Small intestine (tissue), 7 donors: ENCODE data around the gene UBR4. TPM values are rescaled to one million over a fixed set of nuclear protein-coding genes. Genes with fewer than 3 reads are reported as not detected.
A peak's percentile ranks its signal among the peaks of the same experiment; 100 is the strongest.

ENCODE experiments used
- DNase-seq, 2 donors: peaks; one replicate each; pipeline versions ENCODE4 v3.0.0 to v3.0.0-alpha.2; 2013
- FAIRE-seq: peaks from 2 replicates; lab custom pipeline; 2012; peaks lifted over from hg19 to GRCh38; lab: Jason Lieb, UNC
- H3K27ac ChIP-seq, 3 donors: one replicate each; pipeline ENCODE4 v1.5.1; 2013; ENCODE audit warnings: low read length in 2 of 3, mild to moderate bottlenecking in 2 of 3, control low read depth in 1 of 3, inconsistent platforms in 1 of 3, low read depth in 1 of 3, moderate library complexity in 1 of 3
- H3K27me3 ChIP-seq, 3 donors: one replicate each; pipeline ENCODE4 v1.6.1; 2013; ENCODE audit warnings: low read length in 3 of 3, inconsistent platforms in 1 of 3; ENCODE audit not compliant: control insufficient read depth in 3 of 3, insufficient read depth in 3 of 3
- H3K36me3 ChIP-seq, 3 donors: one replicate each; pipeline ENCODE4 v1.6.1; 2013; ENCODE audit warnings: low read length in 3 of 3, inconsistent platforms in 1 of 3, low read depth in 1 of 3, mild to moderate bottlenecking in 1 of 3, moderate library complexity in 1 of 3; ENCODE audit not compliant: control insufficient read depth in 3 of 3, insufficient read depth in 2 of 3
- H3K4me1 ChIP-seq, 3 donors: one replicate each; pipeline ENCODE4 v1.6.1; 2013; ENCODE audit warnings: low read length in 2 of 3, inconsistent platforms in 1 of 3, low read depth in 1 of 3, mild to moderate bottlenecking in 1 of 3, moderate library complexity in 1 of 3; ENCODE audit not compliant: control insufficient read depth in 3 of 3, insufficient read depth in 2 of 3
- H3K4me3 ChIP-seq, 3 donors: one replicate each; pipeline ENCODE4 v1.5.1; 2013; ENCODE audit warnings: low read length in 3 of 3, control low read depth in 1 of 3, inconsistent platforms in 1 of 3, low read depth in 1 of 3, mild to moderate bottlenecking in 1 of 3, moderate library complexity in 1 of 3
- H3K9me3 ChIP-seq, 2 donors: one replicate each; pipeline ENCODE4 v1.6.1; 2013; ENCODE audit warnings: low read depth in 1 of 2, low read length in 1 of 2; ENCODE audit not compliant: control insufficient read depth in 2 of 2, insufficient read depth in 1 of 2
- WGBS, 3 donors: extraction: QIAGEN DNeasy Blood & Tissue Kit; methylation state at CpG; one replicate each; pipeline ENCODE4 v1.1.7; 2013; 5-methylcytosine and 5-hydroxymethylcytosine counted together
- polyA plus RNA-seq, 4 donors: library from polyadenylated mRNA; stranded (reverse) in 3 of 4; unstranded in 1 of 4; fragments of 200-250 nt in 3 of 4; fragments of 120-200 nt in 1 of 4; gene quantifications; one replicate each; pipeline versions ENCODE4 v1.2.1 to v1.2.3, GENCODE V29; 2013
- donor health status: healthy with polysubstance abuse.
- donor health status: control.
- donor health status: control.
- donor health status: Bipolar disorder and iron deficiency.
- donor health status: healthy.

Gene UBR4
- polyA plus RNA-seq, 4 donors: 85.9 to 275 (median 143) TPM

DNA sequence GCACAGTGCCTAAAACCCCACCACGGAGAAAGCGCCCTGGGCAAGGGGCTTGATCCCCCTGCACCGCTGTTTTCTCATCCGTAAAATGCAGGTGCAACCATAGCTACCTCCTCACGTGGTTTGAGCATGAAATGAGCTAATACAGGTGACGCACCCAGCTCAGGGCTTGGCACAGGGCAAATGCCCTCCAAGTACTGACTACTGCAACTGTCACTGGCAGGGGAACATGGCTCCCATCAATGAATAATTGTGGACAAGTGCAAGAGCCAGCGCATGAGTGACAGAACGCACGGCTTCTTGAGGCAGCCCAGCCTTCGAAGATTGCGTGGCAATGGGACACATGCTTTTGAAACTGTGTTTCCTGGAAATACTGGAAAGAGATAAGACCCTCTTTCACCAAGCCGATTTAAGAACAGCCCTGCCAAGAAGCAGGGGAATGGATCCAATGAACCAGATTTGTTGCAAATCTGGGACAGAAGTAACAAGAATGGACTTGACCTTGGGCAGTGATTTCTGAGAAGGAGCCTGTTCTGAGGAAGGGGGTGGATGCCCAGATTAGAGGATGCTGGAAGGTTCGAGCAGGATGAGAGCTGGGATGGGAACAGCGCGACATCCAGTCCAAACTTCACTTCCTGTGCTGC lies 160.8 kb downstream of the UBR4 start:
- WGBS, 3 donors: 69 to 76% (median 70%) methylated on average over 15 of the region's 15 CpGs
- Histone ChIP-seq H3K4me3 (no peak overlapping the region), H3K9me3 (no peaks in the 10 kb centered on the region), H3K27me3 (peaks cover 0 to 17% (median 2%) of the 10 kb centered on the region in 3 donors), H3K27ac (no peak overlapping the region), H3K4me1 (no peaks in the 10 kb centered on the region), H3K36me3 (no peaks in the 10 kb centered on the region)
- DNase-seq: no peak
- no peak for FAIRE-seq

DNA sequence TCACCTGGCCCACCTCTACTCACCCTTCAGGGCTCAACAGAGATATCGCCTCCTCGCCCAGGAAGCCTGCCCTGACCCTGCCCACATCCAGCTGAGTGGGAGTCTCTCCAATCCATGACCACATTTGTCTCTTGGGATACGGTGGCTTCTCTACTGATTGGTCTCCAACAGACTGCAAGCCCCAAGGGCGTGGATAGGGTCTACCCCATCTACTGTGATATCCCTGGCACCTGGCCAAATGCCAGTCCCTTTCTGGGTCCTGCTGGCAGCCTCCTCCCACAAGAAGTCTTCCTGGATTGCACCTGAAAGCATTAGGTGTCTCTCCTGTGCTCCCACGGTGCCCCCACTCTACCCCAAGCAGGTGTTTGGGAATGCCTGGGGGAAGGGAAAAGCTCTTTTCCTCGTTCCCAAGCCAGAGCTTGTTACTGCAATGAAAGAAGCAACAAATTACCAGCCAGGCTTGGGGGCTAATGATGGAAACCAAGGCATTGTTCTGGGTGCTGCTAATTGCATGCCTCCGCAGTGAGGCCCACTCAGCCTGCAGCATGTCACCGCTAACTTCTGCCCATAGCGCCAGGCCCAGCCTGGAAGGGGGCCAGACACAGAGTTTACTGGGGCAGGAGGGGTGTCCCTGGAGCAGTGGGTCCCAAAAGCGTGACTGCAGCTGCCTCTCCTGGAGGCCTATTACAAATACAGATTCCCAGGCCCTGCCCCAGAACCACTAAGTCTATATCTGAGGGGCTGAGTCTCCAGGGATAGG lies 162.9 kb downstream of the UBR4 start:
- Histone ChIP-seq H3K4me3 (no peak overlapping the region), H3K4me1 (no peaks in the 10 kb centered on the region), H3K9me3 (no peaks in the 10 kb centered on the region), H3K27me3 (peaks cover 0 to 9% (median 6%) of the 10 kb centered on the region in 3 donors), H3K27ac (no peak overlapping the region), H3K36me3 (no peaks in the 10 kb centered on the region)
- WGBS, 3 donors: 84 to 92% (median 90%) methylated on average over 10 of the region's 10 CpGs
- no peak for DNase-seq
- FAIRE-seq: no peak

DNA sequence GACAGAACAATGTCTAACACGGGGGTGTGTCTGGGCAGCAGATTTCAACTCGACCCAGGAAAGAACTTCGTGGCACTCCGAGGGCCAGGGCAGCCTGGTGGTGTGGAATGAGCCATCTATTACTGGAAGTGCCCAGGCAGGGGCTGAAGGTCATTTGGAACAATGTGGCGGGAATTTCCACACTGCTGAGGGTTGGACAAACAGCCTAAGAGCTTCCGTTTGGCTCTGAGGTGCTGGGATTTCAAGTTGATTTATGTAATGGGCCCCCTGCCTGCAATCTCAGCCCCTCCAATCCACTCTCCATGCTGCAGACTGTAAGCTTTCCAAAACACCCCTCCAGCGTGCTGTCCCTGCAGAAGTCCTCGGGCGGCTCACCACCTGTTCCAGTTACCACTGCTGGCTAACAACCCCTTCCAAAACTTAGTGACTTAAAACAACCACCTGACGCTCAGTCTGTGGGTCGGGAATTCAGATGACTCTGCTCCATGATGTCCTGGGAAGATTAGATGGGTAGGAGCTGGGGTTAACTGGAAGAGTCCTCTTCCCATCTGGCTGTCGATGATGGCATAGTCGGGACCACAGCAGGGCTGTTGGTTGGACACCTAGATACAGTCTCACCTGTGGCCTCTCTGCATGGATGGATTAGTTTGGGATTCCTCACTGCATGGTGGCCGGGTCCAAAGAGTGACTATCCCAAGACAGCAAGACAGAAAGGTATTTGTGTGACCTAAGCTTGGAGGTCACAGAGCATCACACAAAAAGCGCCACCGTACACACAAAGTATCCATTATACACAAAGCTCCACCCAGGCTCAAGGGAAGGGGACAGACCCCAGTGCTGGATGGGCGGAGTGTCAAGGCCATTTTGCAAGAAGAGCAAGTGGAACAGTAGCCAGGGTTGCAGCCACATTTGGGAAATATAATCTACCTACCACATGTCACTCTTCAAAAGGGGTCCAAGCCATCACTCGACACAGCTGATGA lies 163.9 kb downstream of the UBR4 start:
- Histone ChIP-seq H3K4me3 (no peak overlapping the region), H3K27me3 (peaks cover 0 to 9% (median 3%) of the 10 kb centered on the region in 3 donors), H3K4me1 (no peaks in the 10 kb centered on the region), H3K36me3 (no peaks in the 10 kb centered on the region), H3K27ac (no peak overlapping the region), H3K9me3 (no peaks in the 10 kb centered on the region)
- FAIRE-seq (no peak), DNase-seq (peak in 1 of 2 donors; percentile 34)
- WGBS, 3 donors: 59 to 72% (median 59%) methylated on average over 18 of the region's 18 CpGs

DNA sequence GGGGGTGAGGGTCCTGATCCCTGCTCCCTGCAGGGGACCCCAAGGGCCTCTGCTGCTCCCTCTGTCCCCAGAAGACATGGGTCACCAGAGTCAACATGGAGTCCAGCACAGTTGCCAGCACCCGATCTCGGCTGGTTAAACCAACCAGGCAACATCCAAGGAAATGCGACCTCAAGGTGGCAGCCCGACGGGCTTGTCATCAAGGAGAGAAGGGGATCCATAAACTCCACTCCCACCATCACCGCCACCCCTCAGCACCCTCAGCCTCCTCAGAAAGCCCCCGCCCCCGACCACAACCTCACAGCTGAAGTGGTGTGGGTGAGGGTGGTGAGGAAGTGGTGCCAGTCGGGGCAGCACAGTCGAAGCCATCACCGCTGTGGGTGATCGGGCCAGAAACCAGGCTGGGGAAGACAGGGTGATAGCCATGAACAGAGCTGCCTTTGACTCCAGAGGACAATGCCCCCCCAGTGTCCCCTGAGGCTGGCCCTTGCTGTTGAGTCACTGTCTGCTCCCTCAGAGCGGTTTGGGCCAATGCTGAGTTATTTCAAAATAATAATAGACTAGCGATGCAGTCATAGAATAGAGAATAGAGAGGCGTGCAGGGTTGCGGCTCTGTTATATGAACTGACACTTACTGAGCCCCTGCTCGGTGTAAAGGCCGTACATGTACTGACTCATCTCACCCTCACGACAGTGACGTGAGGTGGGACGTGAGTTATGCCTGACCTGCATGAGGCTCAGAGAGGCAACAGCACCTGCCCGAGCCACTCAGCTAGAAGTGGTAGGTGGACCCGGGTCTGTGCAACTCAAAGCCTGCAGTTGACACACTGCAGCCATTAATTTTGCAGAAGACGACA lies 164.9 kb downstream of the UBR4 start:
- no peaks in the 10 kb centered on the region for H3K9me3 ChIP-seq
- no peaks in the 10 kb centered on the region for H3K4me1 ChIP-seq
- H3K4me3 ChIP-seq: no peak overlapping the region
- H3K36me3 ChIP-seq: no peaks in the 10 kb centered on the region
- WGBS, 3 donors: 79 to 87% (median 87%) methylated on average over 24 of the region's 24 CpGs
- FAIRE-seq (no peak), DNase-seq (no peak)
- peaks cover 0 to 9% (median 3%) of the 10 kb centered on the region in 3 donors for H3K27me3 ChIP-seq
- H3K27ac ChIP-seq: no peak overlapping the region

DNA sequence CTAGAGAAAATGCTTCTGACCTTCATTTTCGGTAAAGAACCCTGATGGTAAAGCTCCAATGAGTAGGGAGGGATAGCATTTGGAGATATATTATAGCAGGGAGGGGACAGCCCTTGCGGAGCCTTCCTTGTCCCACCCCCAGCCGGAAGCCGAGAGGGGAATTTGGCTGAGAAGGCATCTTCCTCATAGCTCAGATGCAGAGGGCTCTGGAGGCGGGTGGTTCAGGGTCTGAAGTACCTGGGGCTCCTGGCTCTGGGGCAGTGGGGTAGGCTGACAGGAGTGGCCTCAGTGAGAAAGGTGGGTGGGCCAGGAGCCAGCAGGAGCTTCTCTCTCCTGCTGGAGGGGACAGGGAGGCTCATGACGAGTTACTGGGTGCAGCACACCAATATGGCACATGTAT lies 165.6 kb downstream of the UBR4 start:
- H3K36me3 ChIP-seq: no peaks in the 10 kb centered on the region
- no peak overlapping the region for H3K27ac ChIP-seq
- FAIRE-seq (no peak), DNase-seq (no peak)
- WGBS, 3 donors: 75 to 83% (median 79%) methylated on average over 6 of the region's 6 CpGs
- H3K4me3 ChIP-seq: no peak overlapping the region
- H3K27me3 ChIP-seq: peaks cover 0 to 12% (median 3%) of the 10 kb centered on the region in 3 donors
- no peaks in the 10 kb centered on the region for H3K4me1 ChIP-seq
- no peaks in the 10 kb centered on the region for H3K9me3 ChIP-seq

DNA sequence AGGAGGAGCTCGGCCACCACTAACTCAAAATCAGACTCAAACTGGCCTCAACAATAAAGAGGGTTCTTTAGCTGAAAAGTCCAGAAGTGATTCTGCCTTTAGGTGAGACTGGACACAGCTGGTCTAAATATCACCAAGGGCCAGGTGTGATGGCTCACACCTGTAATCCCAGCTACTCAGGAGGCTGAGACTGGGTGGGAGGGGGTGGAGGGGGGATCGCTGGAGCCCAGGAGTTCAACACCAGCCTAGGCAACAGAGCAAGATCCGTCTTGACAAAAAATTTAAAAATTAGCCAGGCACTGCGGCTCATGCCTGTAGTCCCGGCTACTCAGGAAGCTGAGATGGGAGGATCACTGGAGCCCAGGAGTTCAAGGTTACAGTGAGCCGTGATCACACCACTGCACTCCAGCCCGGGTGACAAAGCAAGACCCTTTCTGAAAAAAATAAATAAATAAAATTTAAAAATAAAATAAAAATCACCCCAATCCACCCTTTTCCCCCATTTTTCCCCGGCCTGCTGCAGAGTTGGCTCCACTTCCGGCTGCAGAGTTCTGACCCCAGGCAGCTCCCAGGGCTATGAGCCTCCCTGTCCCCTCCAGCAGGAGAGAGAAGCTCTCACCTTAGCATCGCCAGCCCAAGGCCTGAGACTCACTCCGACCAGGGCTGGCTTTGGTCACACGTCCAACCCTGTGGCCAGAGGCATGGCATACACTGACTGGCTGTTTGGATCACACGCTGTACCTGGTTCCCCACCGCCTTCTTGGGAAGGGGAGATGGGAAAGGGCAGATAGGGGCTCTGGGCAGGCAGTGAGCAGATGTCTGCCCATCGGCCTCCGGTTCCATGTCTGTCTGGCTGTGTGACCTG lies 166.3 kb downstream of the UBR4 start:
- FAIRE-seq (no peak), DNase-seq (no peak)
- no peak overlapping the region for H3K27ac ChIP-seq
- WGBS, 3 donors: 77 to 80% (median 77%) methylated on average over 16 of the region's 16 CpGs
- no peak overlapping the region for H3K4me3 ChIP-seq
- H3K27me3 ChIP-seq: peaks cover 0 to 12% (median 3%) of the 10 kb centered on the region in 3 donors
- H3K9me3 ChIP-seq: no peaks in the 10 kb centered on the region
- no peaks in the 10 kb centered on the region for H3K4me1 ChIP-seq
- no peaks in the 10 kb centered on the region for H3K36me3 ChIP-seq
